HPDE6-E6E7 (cell line): ENCODE results near the gene NRG3.

ENCODE experiments used
- DNase-seq: peaks from one replicate; pipeline ENCODE4 v3.0.0; 2011; ENCODE audit warnings: missing footprints; ENCODE audit errors: extremely low spot score

Gene NRG3

GRCh38 chr10:82212753-82213152, 337.8 kb downstream of the NRG3 start:
- no peak for DNase-seq

GRCh38 chr10:82213784-82214183, 338.8 kb downstream of the NRG3 start:
- DNase-seq, result no peak

GRCh38 chr10:82221056-82221455, 346.1 kb downstream of the NRG3 start:
- DNase-seq, result no peak

GRCh38 chr10:82221601-82222149, 346.7 kb downstream of the NRG3 start:
- no peak for DNase-seq

- DNase-seq, result no peak
Measured at GRCh38 chr10:82228701-82229100, 353.7 kb downstream of the NRG3 start.

- no peak for DNase-seq
Measured at GRCh38 chr10:82234173-82234572, 359.2 kb downstream of the NRG3 start.

GRCh38 chr10:82236084-82236731, 361.2 kb downstream of the NRG3 start:
- no peak for DNase-seq

- no peak for DNase-seq
Measured at GRCh38 chr10:82238291-82238690, 363.3 kb downstream of the NRG3 start.

- DNase-seq, result no peak
Measured at GRCh38 chr10:82240408-82240807, 365.4 kb downstream of the NRG3 start.

GRCh38 chr10:82242778-82243177, 367.8 kb downstream of the NRG3 start:
- DNase-seq, result no peak

GRCh38 chr10:82245157-82245556, 370.2 kb downstream of the NRG3 start:
- DNase-seq, result no peak

- no peak for DNase-seq
Measured at GRCh38 chr10:82245906-82246560, 371.0 kb downstream of the NRG3 start.

GRCh38 chr10:82249141-82249540, 374.1 kb downstream of the NRG3 start:
- no peak for DNase-seq

- DNase-seq, result no peak
Measured at GRCh38 chr10:82251222-82251906, 376.4 kb downstream of the NRG3 start.

- no peak for DNase-seq
Measured at GRCh38 chr10:82252081-82252480, 377.1 kb downstream of the NRG3 start.

- DNase-seq, result no peak
Measured at GRCh38 chr10:82254237-82254636, 379.2 kb downstream of the NRG3 start.

GRCh38 chr10:82256275-82256674, 381.3 kb downstream of the NRG3 start:
- no peak for DNase-seq

GRCh38 chr10:82266438-82266837, 391.4 kb downstream of the NRG3 start:
- DNase-seq, result no peak

GRCh38 chr10:82267014-82267413, 392.0 kb downstream of the NRG3 start:
- DNase-seq, result no peak

- no peak for DNase-seq
Measured at GRCh38 chr10:82267465-82267864, 392.5 kb downstream of the NRG3 start.

GRCh38 chr10:82267960-82268359, 393.0 kb downstream of the NRG3 start:
- no peak for DNase-seq

- DNase-seq, result no peak
Measured at GRCh38 chr10:82277591-82277990, 402.6 kb downstream of the NRG3 start.
